ENCODE data around the gene CNKSR3.

GRCh38 chr6:154538640-154539191 lies 28.2 kb upstream of the CNKSR3 start:
- TF ChIP-seq CTCF (conservative IDR thresholded peaks at IDR 0.05) = no peak
- TF ChIP-seq ZFX (IDR thresholded peaks at IDR 0.05) = no peak

Data from C4-2B (cell line).